ENCODE data around the gene SMYD3. TPM values are rescaled to one million over a fixed set of nuclear protein-coding genes. Genes with fewer than 3 reads are reported as not detected.

The SMYD3 gene
- total RNA-seq, 1 experiment from 2014 or later, result 17.4 TPM

DNA sequence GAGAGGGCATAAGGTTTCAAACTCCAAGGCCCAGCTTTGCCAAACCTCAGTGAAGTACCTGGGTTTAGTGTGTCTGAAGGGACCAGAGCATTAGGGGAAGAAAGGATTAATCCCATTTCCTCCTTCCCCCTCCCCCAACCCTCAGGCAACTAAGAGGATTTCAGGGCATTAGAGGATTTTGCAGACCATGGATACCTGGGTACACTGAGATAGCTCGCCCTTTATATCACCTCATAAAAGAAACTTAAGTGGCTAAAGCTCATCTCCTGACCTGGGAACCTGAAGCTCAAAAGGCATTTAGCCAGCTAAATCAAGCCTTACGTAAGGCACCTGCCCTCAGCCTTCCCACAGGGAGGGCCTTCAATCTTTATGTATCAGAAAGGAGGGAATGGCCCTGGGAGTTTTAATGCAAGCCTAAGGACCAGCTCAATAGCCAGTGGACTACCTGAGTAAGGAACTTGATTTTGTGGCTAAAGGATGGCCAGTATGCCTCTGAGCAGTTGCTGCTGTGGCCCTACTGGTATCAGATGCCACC is 26.4 kb upstream of the SMYD3 start:
- H3K4me1 ChIP-seq (ENCODE audit: control insufficient read depth, insufficient read depth, low read length), result no peaks in the 10 kb centered on the region
- no peaks in the 10 kb centered on the region; the same call in 1 of the 2 replicates for H3K27me3 ChIP-seq (ENCODE audit: control insufficient read depth, insufficient read depth, low read length)
- H3K36me3 ChIP-seq (ENCODE audit: control insufficient read depth, insufficient read depth, low read length), result no peaks in the 10 kb centered on the region
- no peak overlapping the region for H3K4me3 ChIP-seq (ENCODE audit: low read depth in 2 of 2, low read length in 2 of 2)
- ChIA-PET POLR2A (no interaction called here), CTCF (interaction anchor here (0.6 kb wide), 4 partner anchors 111 to 163 kb away, joined by 3 to 9 read pairs (median 4); no protein-coding TSS in a partner anchor)
- no peak for DNase-seq (ENCODE audit: low read depth, low spot score)
- BruUV-seq (replicated peaks), result no TSS peak
- TF ChIP-seq POLR2AphosphoS5 (IDR thresholded peaks at IDR 0.05; ENCODE audit: low read depth, low read length) (no peak), SIN3A (IDR thresholded peaks at IDR 0.05; ENCODE audit: borderline replicate concordance, insufficient read depth, low read depth, low read length) (no peak)
- TF ChIP-seq, protein P1, sequence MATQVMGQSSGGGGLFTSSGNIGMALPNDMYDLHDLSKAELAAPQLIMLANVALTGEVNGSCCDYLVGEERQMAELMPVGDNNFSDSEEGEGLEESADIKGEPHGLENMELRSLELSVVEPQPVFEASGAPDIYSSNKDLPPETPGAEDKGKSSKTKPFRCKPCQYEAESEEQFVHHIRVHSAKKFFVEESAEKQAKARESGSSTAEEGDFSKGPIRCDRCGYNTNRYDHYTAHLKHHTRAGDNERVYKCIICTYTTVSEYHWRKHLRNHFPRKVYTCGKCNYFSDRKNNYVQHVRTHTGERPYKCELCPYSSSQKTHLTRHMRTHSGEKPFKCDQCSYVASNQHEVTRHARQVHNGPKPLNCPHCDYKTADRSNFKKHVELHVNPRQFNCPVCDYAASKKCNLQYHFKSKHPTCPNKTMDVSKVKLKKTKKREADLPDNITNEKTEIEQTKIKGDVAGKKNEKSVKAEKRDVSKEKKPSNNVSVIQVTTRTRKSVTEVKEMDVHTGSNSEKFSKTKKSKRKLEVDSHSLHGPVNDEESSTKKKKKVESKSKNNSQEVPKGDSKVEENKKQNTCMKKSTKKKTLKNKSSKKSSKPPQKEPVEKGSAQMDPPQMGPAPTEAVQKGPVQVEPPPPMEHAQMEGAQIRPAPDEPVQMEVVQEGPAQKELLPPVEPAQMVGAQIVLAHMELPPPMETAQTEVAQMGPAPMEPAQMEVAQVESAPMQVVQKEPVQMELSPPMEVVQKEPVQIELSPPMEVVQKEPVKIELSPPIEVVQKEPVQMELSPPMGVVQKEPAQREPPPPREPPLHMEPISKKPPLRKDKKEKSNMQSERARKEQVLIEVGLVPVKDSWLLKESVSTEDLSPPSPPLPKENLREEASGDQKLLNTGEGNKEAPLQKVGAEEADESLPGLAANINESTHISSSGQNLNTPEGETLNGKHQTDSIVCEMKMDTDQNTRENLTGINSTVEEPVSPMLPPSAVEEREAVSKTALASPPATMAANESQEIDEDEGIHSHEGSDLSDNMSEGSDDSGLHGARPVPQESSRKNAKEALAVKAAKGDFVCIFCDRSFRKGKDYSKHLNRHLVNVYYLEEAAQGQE (IDR thresholded peaks at IDR 0.05; ENCODE audit: insufficient read depth in 1 of 2, low read depth in 2 of 2, low read length in 1 of 2), result no peak
- no peak overlapping the region for H3K27ac ChIP-seq (ENCODE audit: low read length)
- no peak for ATAC-seq
- in situ Hi-C loops (cut with HindIII; ENCODE audit: low pct_unique_long_range_greater_than_20kb, low sequenced_read_pairs) (no loop called here), intact Hi-C loops (cut with micrococcal nuclease; ENCODE audit: unreplicated experiment) (no loop called here)
- peaks cover 5% of the 10 kb centered on the region; the same call in 1 of the 2 replicates for H3K9me3 ChIP-seq (ENCODE audit: control insufficient read depth, insufficient read depth, low read depth, low read length)

DNA sequence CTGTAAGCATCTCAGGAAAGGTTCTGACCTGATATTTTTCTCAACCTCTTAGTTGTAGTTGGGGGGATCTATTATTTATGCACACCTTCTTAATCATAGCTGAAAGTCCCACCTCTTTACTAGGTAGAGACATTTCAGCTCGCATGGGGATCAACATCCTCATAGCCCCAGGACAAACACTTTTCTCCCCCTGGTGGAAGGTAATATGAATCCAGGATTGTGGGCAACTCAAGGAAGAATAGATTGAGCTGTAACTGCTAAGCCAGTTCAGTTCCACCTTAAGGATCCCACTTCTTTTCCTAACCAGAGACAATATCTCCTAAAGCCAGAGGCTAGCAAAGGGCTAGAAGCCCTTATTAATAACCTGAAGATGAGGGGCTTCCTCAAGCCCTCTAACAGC is 25.4 kb upstream of the SMYD3 start:
- ATAC-seq (0 out of 2 replicates have a peak, but pooled peaks have one; percentile 49), DNase-seq (ENCODE audit: low read depth, low spot score) (no peak)
- CTCF ChIA-PET, result interaction anchor here (1.2 kb wide), 1 partner anchor 35 kb away, joined by 7 read pairs; no protein-coding TSS in a partner anchor
- no peaks in the 10 kb centered on the region for H3K4me1 ChIP-seq (ENCODE audit: control insufficient read depth, insufficient read depth, low read length)
- no peaks in the 10 kb centered on the region; the same call in 1 of the 2 replicates for H3K27me3 ChIP-seq (ENCODE audit: control insufficient read depth, insufficient read depth, low read length)
- intact Hi-C loops (cut with micrococcal nuclease; ENCODE audit: unreplicated experiment), result no loop called here
- POLR2A ChIA-PET, result interaction anchor here (0.6 kb wide), 1 partner anchor 42 kb away, joined by 10 read pairs; no protein-coding TSS in a partner anchor
- H3K4me3 ChIP-seq (ENCODE audit: low read depth in 2 of 2, low read length in 2 of 2), result no peak overlapping the region
- H3K9me3 ChIP-seq (ENCODE audit: control insufficient read depth, insufficient read depth, low read depth, low read length), result peaks cover 5% of the 10 kb centered on the region; the same call in 1 of the 2 replicates
- no peak for TF ChIP-seq TCF7L2 (IDR thresholded peaks at IDR 0.05; ENCODE audit: low read depth, low read length)
- TF ChIP-seq, protein P2, sequence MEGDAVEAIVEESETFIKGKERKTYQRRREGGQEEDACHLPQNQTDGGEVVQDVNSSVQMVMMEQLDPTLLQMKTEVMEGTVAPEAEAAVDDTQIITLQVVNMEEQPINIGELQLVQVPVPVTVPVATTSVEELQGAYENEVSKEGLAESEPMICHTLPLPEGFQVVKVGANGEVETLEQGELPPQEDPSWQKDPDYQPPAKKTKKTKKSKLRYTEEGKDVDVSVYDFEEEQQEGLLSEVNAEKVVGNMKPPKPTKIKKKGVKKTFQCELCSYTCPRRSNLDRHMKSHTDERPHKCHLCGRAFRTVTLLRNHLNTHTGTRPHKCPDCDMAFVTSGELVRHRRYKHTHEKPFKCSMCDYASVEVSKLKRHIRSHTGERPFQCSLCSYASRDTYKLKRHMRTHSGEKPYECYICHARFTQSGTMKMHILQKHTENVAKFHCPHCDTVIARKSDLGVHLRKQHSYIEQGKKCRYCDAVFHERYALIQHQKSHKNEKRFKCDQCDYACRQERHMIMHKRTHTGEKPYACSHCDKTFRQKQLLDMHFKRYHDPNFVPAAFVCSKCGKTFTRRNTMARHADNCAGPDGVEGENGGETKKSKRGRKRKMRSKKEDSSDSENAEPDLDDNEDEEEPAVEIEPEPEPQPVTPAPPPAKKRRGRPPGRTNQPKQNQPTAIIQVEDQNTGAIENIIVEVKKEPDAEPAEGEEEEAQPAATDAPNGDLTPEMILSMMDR (IDR thresholded peaks at IDR 0.05), result peak; percentile 25; the same call in 1 of the 2 replicates
- TF ChIP-seq POLR2AphosphoS5 (IDR thresholded peaks at IDR 0.05; ENCODE audit: low read depth, low read length), result no peak
- TF ChIP-seq, protein P1 (IDR thresholded peaks at IDR 0.05; ENCODE audit: insufficient read depth in 1 of 2, low read depth in 2 of 2, low read length in 1 of 2), result no peak
- TF ChIP-seq SIN3A (IDR thresholded peaks at IDR 0.05; ENCODE audit: borderline replicate concordance, insufficient read depth, low read depth, low read length), result no peak
- H3K27ac ChIP-seq (ENCODE audit: low read length), result no peak overlapping the region
- no peaks in the 10 kb centered on the region for H3K36me3 ChIP-seq (ENCODE audit: control insufficient read depth, insufficient read depth, low read length)
- no TSS peak for BruUV-seq (replicated peaks)
- in situ Hi-C loops (cut with HindIII; ENCODE audit: low pct_unique_long_range_greater_than_20kb, low sequenced_read_pairs), result no loop called here

Measured in Panc1 (cell line).